Activated CD4-positive, alpha-beta T cell treated with anti-CD3 and anti-CD28 coated beads, Interleukin-2, amount 50 U/mL, for 48 hours (primary cell): ENCODE measurements around the gene MRM1.
A peak's percentile ranks its signal among the peaks of the same experiment; 100 is the strongest.

Experiments
- DNase-seq, 2 experiments: peaks; one replicate each; pipeline ENCODE4 v3.0.0-alpha.2; 2020

MRM1 gene

DNA sequence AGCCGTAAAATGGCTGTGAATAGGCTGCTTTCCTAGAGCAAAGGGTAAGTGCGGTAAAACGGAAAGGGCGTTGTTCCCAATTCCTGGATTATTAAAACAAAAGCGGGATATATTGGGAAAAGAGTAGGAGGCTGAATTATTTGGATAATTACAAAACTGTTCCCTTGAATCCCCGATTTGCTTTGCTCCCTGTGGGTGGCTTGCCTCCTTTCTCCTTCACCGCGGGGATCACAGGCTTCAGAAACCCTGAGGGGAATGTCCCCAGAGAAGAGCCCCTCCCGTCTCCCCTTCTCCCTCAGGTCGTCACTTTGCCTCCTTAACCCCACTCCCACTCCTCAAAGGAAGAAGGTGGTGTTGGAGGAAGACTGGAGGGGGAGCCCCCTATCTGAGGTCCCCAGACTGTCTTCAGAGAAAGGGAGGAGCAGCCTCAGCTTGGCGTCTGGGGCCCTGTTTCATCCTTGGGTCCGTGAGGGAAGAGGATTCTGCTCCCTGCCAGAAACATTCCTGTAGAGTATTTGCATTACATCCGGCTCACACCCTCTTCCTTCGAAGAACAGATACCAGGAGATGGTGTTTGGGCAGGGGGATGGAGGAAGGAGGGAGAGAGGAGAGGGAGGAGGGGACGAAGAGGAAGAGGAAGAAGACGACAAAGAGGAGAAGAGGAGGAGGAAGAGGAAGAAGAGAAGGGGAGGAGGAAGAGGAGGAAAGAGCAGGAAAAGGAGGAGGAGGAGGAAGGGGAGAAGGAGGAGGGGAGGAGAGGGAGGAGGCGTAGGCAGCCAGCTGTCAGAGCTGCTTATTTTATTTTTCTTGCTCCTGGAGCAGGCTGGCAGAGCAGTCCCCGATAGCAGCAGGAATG lies 31.8 kb downstream of the MRM1 start:
- no peak for DNase-seq

GRCh38 chr17:36640346-36640745 lies 39.0 kb downstream of the MRM1 start:
- no peak for DNase-seq

DNA sequence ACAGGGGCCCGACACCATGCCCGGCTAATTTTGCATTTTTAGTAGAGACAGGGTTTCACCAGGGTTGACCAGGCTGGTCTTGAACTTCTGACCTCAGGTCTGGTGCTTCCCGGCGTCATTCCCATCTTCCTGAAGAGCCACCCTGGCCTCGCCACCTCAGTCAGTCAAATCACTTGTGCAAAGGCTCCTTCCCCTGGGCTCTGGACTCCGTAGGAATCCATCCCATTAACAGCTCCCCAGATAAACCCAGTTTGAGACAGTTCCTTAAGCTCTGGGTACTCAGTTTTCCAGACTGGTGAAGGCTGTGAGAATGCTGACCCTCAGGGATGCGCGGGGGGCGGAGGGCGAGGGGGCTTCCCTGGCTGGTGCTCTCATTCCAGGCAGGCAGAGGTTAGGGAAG lies 39.5 kb downstream of the MRM1 start:
- DNase-seq = no peak

DNA sequence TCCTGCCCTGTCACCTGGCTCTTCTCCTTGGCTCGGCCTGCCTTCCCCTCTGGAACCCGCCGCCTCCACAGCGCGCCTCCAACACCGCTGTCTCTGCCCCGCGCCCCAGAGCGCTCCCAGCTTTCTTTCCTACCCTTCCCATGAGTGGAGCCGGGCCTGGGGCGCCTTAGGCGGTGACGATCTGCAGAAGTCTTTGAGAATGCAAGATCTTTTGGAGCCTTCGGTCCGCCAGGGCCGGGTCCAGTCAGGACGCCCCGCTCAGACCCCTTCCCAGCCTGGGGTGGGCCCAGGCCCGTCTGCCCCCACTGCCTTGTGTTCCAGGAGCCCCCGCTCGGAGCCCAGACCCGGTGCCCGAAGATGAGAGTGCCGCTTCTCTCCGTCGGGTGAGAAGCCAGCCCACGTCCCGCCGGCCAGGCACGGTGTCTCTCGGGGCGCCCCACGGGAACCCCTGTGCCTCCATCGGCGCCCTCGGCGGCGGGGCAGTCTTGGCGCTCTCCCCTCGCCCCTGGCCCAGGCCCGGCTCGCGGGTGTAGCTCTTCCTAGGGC lies 40.0 kb downstream of the MRM1 start:
- DNase-seq = no peak

DNA sequence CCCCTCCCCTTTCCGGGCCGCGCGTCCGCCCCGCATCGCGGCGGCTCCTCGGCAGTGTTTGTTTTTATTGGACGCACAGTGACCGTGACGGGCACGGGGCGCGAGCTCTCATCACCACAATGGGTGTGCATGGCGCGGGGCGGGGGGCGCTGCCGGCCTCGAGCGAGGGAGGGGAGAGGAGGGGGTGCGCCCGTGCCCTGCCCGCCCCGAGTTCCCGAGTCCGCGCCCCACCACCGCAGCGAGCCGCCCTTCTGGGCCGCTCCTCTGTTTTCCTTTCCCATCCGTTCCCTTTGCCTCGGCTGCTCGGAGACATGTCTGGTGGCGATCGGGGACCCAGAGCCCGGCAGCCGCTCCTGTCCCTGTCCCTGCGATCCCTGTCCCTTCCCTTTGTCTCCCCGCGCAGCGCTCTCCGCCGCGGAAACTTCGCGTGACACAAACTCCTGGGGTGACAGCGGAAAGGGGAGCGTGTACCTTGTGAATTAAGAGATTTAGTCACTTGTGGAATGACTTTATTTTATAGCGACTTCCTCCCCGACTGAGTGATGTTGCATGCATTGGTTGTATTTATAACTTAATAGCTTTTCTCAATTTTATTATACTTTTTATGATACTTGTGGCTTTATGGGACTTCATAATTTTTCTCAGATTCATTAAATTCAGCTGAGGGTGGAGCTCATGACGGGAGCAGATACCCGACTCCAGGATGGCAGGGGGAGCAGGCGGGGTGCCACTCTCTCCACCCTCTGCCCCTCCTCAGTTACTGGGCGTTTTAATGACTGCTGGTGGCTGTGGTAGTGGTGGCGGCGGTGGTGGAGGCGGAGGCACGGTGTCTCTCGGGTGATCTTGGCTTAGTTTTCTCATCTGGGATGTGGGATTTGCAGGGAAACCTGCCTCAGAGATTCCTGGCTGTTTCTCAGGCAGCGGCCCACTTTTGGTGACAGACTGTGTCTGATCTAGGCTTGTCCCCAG lies 40.8 kb downstream of the MRM1 start:
- peak in 1 of 2 experiments; percentile 24 for DNase-seq

DNA sequence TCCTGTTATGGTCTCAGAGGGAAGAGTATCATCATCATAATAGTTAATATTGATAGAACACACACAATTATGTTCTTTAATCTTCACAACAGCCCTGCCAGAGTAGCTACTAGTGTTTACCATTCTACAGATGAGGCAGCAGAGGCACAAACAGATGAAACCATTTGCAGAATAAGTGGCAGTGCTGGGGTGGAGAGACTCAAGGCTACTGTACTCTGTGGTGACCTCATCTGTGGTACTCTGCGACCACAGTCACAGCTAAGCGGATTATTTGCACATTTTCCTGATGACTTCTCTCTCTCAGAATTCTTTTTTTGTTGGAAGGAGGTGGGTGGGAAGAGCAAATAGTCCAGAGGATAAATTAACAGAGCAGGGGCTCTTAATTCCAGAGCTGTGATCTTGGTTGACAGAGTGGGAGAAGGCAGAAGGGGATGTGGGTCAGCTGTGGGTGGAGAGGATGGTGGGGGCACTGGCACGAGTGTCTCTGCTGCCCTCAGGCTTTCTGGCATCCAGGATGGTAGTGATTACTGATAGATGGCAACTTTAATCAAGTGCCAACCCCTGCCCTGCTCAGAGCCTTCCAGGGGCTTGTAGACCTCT lies 41.8 kb downstream of the MRM1 start:
- no peak for DNase-seq

DNA sequence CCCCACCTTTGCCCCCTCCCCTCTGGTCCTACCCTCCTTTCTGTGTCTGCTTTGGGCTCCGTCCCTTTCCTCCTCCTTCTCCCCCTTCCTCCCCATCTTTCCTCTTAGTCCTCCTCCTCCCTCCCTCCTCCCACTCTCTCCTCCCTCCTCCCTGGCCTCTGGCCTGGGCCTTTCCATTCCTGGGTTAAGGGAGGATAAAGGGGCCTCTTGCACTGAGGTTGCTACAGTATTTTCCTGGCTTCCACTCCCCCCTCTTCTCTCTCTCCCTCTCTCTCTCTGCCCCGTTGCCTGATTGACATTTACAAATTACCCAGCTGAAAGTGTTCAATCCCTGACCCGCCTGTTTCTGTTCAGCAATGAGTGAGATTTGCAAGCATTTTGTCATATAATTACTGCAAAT lies 44.0 kb downstream of the MRM1 start:
- DNase-seq = no peak

DNA sequence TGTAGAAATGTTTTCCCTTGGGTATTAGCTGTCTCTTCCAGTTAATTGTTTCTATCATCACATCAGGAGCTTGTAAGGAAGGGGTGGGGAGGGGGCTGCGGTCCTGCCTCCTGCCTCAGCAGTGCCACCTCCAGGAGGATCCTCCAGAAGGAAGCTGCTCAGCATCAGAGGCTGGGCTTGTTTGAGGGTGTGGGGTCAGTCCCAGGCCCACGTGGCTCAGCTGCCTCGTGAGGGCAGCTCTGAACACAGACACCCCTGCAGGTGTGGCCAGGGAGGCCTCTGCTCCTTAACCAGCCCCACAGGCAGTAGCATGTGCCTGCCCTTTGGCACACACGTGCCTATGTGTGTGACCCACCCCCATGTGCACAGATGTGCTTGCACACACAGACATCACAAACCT lies 46.3 kb downstream of the MRM1 start:
- DNase-seq = no peak

DNA sequence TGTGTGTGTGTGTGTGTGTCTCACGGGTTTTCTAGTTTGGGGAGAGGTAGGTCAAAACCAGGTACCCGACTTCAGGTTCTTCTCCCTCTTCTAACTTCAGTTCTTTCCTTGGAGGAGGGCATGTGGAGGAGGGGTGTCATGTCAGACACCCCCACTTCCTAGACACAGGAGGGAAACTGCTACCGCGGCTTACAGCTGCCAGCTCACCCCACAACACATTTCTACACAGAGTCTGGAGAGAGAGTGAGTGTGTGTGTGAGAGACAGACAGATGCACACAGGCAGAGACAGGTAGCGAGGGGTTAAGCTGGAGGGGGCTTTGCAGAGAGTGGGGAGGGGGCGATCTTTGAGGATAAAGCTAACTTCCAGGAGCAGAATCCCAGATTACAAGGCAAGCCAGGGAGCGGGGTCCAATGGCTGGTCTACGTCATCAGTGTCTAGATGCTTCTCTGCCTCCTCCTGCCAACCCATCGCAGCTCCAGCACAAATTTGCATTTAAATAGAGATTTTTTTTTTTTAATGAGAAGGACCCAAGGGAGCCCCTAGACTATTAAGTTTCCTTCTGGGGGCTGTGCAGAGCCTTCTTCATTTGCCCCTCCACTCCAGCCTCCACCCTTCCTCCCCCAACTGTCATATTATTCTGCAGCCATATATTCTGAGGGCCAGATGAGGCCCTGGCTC lies 48.9 kb downstream of the MRM1 start:
- DNase-seq = no peak

- no peak for DNase-seq
These were observed 52.0 kb downstream of the MRM1 start for GRCh38 chr17:36653374-36653773.

- DNase-seq = no peak
These were observed 52.5 kb downstream of the MRM1 start for GRCh38 chr17:36653856-36654255.

DNA sequence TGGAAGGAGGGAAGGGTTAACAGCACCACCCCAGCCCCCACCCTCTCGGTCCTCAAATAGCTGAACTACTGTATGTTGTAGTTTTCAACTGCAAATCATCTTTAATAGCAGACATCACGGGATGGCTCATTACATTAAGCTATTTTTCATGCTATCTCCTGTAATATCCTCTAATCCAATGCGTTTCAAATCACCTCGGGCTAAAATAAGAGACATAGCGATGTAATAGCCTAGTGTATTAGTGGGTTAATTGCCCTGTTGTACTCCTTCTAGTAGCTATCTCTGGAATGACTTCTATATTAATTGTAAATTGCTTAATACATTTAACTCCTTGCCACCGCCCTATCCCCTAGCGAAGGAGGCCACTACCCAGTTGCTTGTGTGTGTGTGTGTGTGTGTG lies 54.3 kb downstream of the MRM1 start:
- DNase-seq = no peak

GRCh38 chr17:36657390-36657762 lies 56.0 kb downstream of the MRM1 start:
- no peak for DNase-seq

DNA sequence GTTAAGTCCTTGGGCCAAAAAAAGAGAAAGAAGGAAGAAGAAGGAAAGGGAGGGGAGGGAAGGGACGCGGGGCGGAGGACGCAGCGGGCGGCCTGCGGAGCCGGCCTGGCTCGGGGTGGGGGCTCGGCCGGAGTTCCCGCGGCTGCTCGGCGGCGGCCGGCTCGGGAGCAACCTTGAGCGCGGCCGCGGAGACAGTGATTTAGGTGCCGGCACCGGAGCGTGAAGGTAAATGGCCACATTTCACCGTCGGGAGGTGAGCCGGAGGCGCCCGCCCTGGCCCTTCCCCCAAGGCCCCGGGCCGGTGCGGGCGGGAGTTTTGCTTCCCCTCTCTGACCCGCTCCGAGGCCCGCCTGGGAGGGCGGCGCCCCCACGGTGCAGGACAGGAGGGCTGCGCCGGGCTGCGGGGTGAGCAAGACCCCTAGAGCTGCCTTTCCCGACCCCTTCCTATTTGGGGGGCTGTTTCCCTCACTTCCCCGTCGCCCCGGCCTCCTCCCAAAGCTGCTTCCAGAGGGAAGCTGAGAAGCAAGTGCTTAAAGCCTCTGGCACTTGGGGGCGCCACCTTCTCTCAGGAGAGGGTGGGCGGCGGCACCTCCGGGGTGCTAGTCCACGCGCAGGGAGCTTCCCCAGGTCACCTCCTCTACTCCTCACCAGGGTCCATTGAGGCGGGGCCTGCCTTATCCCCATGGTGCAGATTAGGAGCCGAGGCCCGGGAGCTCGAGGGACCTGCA lies 56.5 kb downstream of the MRM1 start:
- DNase-seq = peak; percentile 22 to 32
